IMR-90 (cell line): ENCODE measurements around the gene TTC3. TPM values are rescaled to one million over a fixed set of nuclear protein-coding genes. Genes with fewer than 3 reads are reported as not detected.

Source experiments
- ATAC-seq: fragments of 200-7000 bp; cut with Tn5 transposase; 2 replicates; pipeline ENCODE4 v1.9.1; 2020; ENCODE audit warnings: low read depth, mild to moderate bottlenecking, moderate library complexity
- BruUV-seq: library from RNA; stranded (reverse); fragments of 400-500 nt; replicated peaks from 2 replicates; lab custom pipeline; 2021; lab: Mats Ljungman, UMichigan
- CTCF ChIA-PET: fragments of 300-600 bp; formaldehyde crosslinking; extraction: SDS; loops from one replicate; lab custom pipeline; 2021; ENCODE audit warnings: antibody characterized with exemption; lab: Yijun Ruan, JAX
- POLR2A ChIA-PET: fragments of 300-600 bp; sonication (Branson Sonifier 250); formaldehyde crosslinking; loops from one replicate; lab custom pipeline; 2022; ENCODE audit warnings: antibody characterized with exemption; ENCODE audit not compliant: unreplicated experiment; lab: Charles Lee
- DNase-seq: peaks from one replicate; pipeline ENCODE4 v3.0.0; 2013
- H2AFZ ChIP-seq: replicated peaks from 2 replicates; pipeline ENCODE3; 2013; ENCODE audit warnings: low read length, mild to moderate bottlenecking; ENCODE audit not compliant: poor library complexity
- H2AK5ac ChIP-seq: 2 replicates; pipeline ENCODE4 v1.6.1; 2013; ENCODE audit warnings: low read depth, low read length, inconsistent platforms
- H2AK9ac ChIP-seq: replicated peaks from 2 replicates; pipeline ENCODE3; 2013; ENCODE audit warnings: mild to moderate bottlenecking, low read depth, low read length, moderate library complexity; ENCODE audit not compliant: poor library complexity
- H2BK120ac ChIP-seq: 2 replicates; pipeline ENCODE4 v1.6.1; 2013; ENCODE audit warnings: low read depth, low read length, inconsistent platforms
- H2BK15ac ChIP-seq: 3 replicates; pipeline ENCODE4 v1.6.1; 2013; ENCODE audit warnings: low read depth, low read length, inconsistent platforms
- H2BK20ac ChIP-seq: 2 replicates; pipeline ENCODE4 v1.6.1; 2013; ENCODE audit warnings: low read depth, mild to moderate bottlenecking, inconsistent platforms, low read length, moderate library complexity
- H2BK5ac ChIP-seq: 2 replicates; pipeline ENCODE4 v1.6.1; 2013; ENCODE audit warnings: mild to moderate bottlenecking, low read depth, low read length, inconsistent platforms; ENCODE audit not compliant: poor library complexity, severe bottlenecking
- H3K14ac ChIP-seq: replicated peaks from 2 replicates; pipeline ENCODE4 v1.6.1; 2013; ENCODE audit warnings: low read depth, low read length, inconsistent platforms
- H3K18ac ChIP-seq: 2 replicates; pipeline ENCODE4 v1.6.1; 2013; ENCODE audit warnings: low read depth, low read length, control low read depth
- H3K23ac ChIP-seq: 2 replicates; pipeline ENCODE4 v1.6.1; 2013; ENCODE audit warnings: low read depth, low read length, inconsistent platforms
- H3K27ac ChIP-seq: 2 replicates; pipeline ENCODE4 v1.5.1; 2013; ENCODE audit warnings: mild to moderate bottlenecking, control low read depth, low read length; ENCODE audit not compliant: insufficient read depth
- H3K27me3 ChIP-seq: 2 replicates; pipeline ENCODE4 v1.6.1; 2013; ENCODE audit warnings: low read length; ENCODE audit not compliant: control insufficient read depth, insufficient read depth
- H3K36me3 ChIP-seq: 2 replicates; pipeline ENCODE4 v1.6.1; 2013; ENCODE audit warnings: low read length, mixed read lengths; ENCODE audit not compliant: control insufficient read depth, insufficient read depth
- H3K4ac ChIP-seq: 2 replicates; pipeline ENCODE4 v1.6.1; 2013; ENCODE audit warnings: low read depth, low read length, inconsistent platforms
- H3K4me1 ChIP-seq: 2 replicates; pipeline ENCODE4 v1.6.1; 2013; ENCODE audit warnings: low read length, mixed read lengths; ENCODE audit not compliant: control insufficient read depth, insufficient read depth
- H3K4me2 ChIP-seq: 2 replicates; pipeline ENCODE4 v1.6.1; 2013; ENCODE audit warnings: low read depth, mild to moderate bottlenecking, control low read depth, low read length, moderate library complexity
- H3K4me3 ChIP-seq: 2 replicates; pipeline ENCODE4 v1.5.1; 2013; ENCODE audit warnings: low read depth, mild to moderate bottlenecking, control low read depth, low read length, moderate library complexity; ENCODE audit not compliant: insufficient read depth
- H3K56ac ChIP-seq: 2 replicates; pipeline ENCODE4 v1.6.1; 2013; ENCODE audit warnings: low read length, inconsistent platforms; ENCODE audit not compliant: insufficient read depth; ENCODE audit errors: extremely low read depth
- H3K79me1 ChIP-seq, 2 experiments: 2 replicates each; pipeline ENCODE4 v1.6.1; 2013; ENCODE audit warnings: low read length in 2 of 2, inconsistent platforms in 1 of 2, low read depth in 1 of 2
- H3K9ac ChIP-seq: 2 replicates; pipeline ENCODE4 v1.6.1; 2013; ENCODE audit warnings: low read depth, low read length, control low read depth
- H3K9me1 ChIP-seq: 2 replicates; pipeline ENCODE4 v1.6.1; 2013; ENCODE audit warnings: low read length, inconsistent platforms; ENCODE audit not compliant: insufficient read depth
- H3K9me3 ChIP-seq: 2 replicates; pipeline ENCODE4 v1.6.1; 2013; ENCODE audit warnings: low read length; ENCODE audit not compliant: control insufficient read depth, insufficient read depth
- H4K20me1 ChIP-seq: 2 replicates; pipeline ENCODE4 v1.6.1; 2013; ENCODE audit warnings: low read length, inconsistent platforms; ENCODE audit not compliant: insufficient read depth
- H4K5ac ChIP-seq: 2 replicates; pipeline ENCODE4 v1.6.1; 2013; ENCODE audit warnings: mild to moderate bottlenecking, low read depth, low read length, control low read depth
- H4K8ac ChIP-seq, 2 experiments: 2 replicates each; pipeline ENCODE4 v1.6.1; 2013; ENCODE audit warnings: low read depth in 2 of 2, low read length in 2 of 2, control low read depth in 1 of 2, inconsistent platforms in 1 of 2
- H4K91ac ChIP-seq: 2 replicates; pipeline ENCODE4 v1.6.1; 2013; ENCODE audit warnings: low read depth, low read length, inconsistent platforms; ENCODE audit not compliant: insufficient read depth
- CEBPB ChIP-seq: IDR thresholded peaks from 2 replicates; pipeline ENCODE4 v1.6.1; 2012; ENCODE audit warnings: low read depth, low read length, improper control_type of control experiment
- CHD1 ChIP-seq: IDR thresholded peaks from 2 replicates; pipeline ENCODE4 v1.6.1; 2012; ENCODE audit warnings: low read depth, low read length, improper control_type of control experiment
- RFX5 ChIP-seq: IDR thresholded peaks from 2 replicates; pipeline ENCODE4 v1.8.0; 2012; ENCODE audit warnings: low read depth, mild to moderate bottlenecking, low read length, moderate library complexity
- SMC3 ChIP-seq: fragments of 150-350 bp; IDR thresholded peaks from 2 replicates; pipeline ENCODE4 v1.6.1; 2016; ENCODE audit warnings: low read depth, mild to moderate bottlenecking, antibody characterized with exemption, low read length, moderate library complexity
- WGBS, 2 experiments: methylation state at CpG; one replicate each; pipeline versions ENCODE4 v1.1.5 to v1.1.7; 2013; ENCODE audit warnings: missing lambda C conversion rate in 2 of 2; ENCODE audit not compliant: insufficient read length in 1 of 2; ENCODE audit errors: extremely low coverage in 2 of 2; 5-methylcytosine and 5-hydroxymethylcytosine counted together
- dilution Hi-C: fragments of 300-500 bp; cut with HindIII; formaldehyde crosslinking; loops from one replicate; pipeline ENCODE4 v1.14.3; 2018; ENCODE audit warnings: low sequenced_read_pairs; ENCODE audit not compliant: unreplicated experiment
- in situ Hi-C: fragments of 300-500 bp; cut with MboI; formaldehyde crosslinking; loops from 3 replicates; pipeline ENCODE4 v1.14.3; 2019; ENCODE audit warnings: low sequenced_read_pairs, inconsistent platforms, mixed read lengths
- intact Hi-C: fragments of 100-400 bp; cut with micrococcal nuclease; formaldehyde crosslinking; loops from 2 replicates; pipeline ENCODE4 v1.10.0; 2022
- polyA plus RNA-seq, 3 experiments: library from polyadenylated mRNA; depleted of rRNA; stranded (reverse); fragments of >200 nt; gene quantifications; 2 replicates each; pipeline ENCODE4 v1.2.3, GENCODE V29; 2012; ENCODE audit warnings: low replicate concordance in 1 of 3
- total RNA-seq: library from RNA; depleted of rRNA; stranded (reverse); fragments of >200 nt; gene quantifications from 2 replicates; pipeline ENCODE4 v1.2.3, GENCODE V29; 2012

The TTC3 gene
- total and polyA plus RNA-seq, 2 of the 4 experiments (the other 2 are of a cell fraction), result 96.7 to 293 TPM

DNA sequence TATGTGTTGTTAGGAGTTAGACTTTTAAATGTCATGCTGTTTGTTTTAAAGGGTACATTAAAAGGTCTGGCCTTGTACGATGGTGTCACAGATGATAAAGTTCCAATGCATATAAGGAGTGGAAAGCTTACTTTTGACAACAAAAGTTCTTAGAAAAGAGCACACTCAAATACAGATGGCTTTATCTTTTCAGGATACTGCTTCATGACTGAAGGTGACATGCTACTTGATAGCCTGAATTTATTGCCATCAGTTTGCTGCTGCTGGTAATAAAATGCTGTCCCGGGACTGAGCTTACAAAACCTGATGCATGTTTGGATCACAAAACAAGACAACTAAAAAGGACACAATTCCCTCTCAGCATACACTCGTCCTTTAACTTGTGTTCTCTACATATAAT is 84.9 kb downstream of the TTC3 start:
- no peak overlapping the region for H2AFZ ChIP-seq
- POLR2A ChIA-PET, result no interaction called here
- H2BK120ac ChIP-seq, result no peak overlapping the region
- no peaks in the 10 kb centered on the region for H3K9me3 ChIP-seq
- CTCF ChIA-PET, result no interaction called here
- H3K4me2 ChIP-seq, result no peak overlapping the region
- no peaks in the 10 kb centered on the region; the same call in 1 of the 2 replicates for H4K20me1 ChIP-seq
- no peak overlapping the region for H2BK20ac ChIP-seq
- peaks cover 11 to 42% of the 10 kb centered on the region in 2 experiments; a peak in 3 of 4 replicates for H3K79me1 ChIP-seq
- in situ Hi-C loops (no loop called here), intact Hi-C loops (no loop called here), dilution Hi-C loops (no loop called here)
- no peak overlapping the region for H4K5ac ChIP-seq
- H3K14ac ChIP-seq, result no peak overlapping the region
- no peak overlapping the region for H2AK5ac ChIP-seq
- no peak overlapping the region for H2AK9ac ChIP-seq
- no peak for DNase-seq
- H3K18ac ChIP-seq, result no peak overlapping the region
- no CpG with 5 or more reads among the region's 3 CpGs for WGBS, 2 experiments
- H3K9me1 ChIP-seq, result peaks cover 7% of the 10 kb centered on the region
- no TSS peak for BruUV-seq
- H4K91ac ChIP-seq, result no peak overlapping the region
- TF ChIP-seq SMC3 (no peak), CHD1 (no peak), RFX5 (no peak), CEBPB (no peak)
- peaks cover 38% of the 10 kb centered on the region for H3K36me3 ChIP-seq
- no peak overlapping the region for H3K23ac ChIP-seq
- no peak overlapping the region for H3K4me3 ChIP-seq
- peaks cover 10% of the 10 kb centered on the region for H3K4me1 ChIP-seq
- no peaks in the 10 kb centered on the region for H3K27me3 ChIP-seq
- no peak for ATAC-seq
- no peak overlapping the region for H4K8ac ChIP-seq
- H2BK15ac ChIP-seq, result no peak overlapping the region
- H3K4ac ChIP-seq, result no peak overlapping the region
- H3K27ac ChIP-seq, result no peak overlapping the region
- H3K56ac ChIP-seq, result no peak overlapping the region
- no peak overlapping the region for H3K9ac ChIP-seq
- H2BK5ac ChIP-seq, result no peak overlapping the region
